ENCODE results near the gene FBXO30. TPM values are rescaled to one million over a fixed set of nuclear protein-coding genes. Genes with fewer than 3 reads are reported as not detected.
A peak's percentile ranks its signal among the peaks of the same experiment; 100 is the strongest.

FBXO30 gene
- total RNA-seq, 4 donors from 2014 or later: 8.6 to 38.3 (median 17.7) TPM

DNA sequence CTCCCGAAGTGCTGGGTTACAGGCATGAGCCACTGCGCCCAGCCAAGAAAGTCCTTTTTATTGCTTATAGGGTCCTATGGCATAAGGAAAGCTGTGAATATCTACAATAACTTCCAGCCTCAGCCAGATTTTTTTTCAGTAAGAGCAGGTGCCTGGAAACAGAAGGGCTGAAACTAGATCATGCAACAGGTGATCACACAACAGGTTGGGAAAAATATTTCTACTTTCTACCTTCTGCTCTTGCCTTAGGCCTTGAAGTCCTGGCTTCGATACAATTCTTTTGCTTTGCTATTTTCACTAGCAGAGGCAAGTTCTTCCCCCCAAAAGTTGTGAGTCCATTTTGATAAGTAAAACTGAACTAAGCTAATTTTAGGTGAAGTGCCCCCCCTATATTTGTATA is 9.7 kb upstream of the FBXO30 start:
- Histone ChIP-seq H3K4me3 (no peak overlapping the region), H3K9me3 (no peaks in the 10 kb centered on the region), H3K36me3 (no peaks in the 10 kb centered on the region), H3K4me1 (peaks cover 24 to 36% of the 10 kb centered on the region in 2 donors), H3K27ac (peak overlapping the region in 1 of 4 donors; percentile 63), H3K27me3 (no peaks in the 10 kb centered on the region)
- TF ChIP-seq, protein P1, sequence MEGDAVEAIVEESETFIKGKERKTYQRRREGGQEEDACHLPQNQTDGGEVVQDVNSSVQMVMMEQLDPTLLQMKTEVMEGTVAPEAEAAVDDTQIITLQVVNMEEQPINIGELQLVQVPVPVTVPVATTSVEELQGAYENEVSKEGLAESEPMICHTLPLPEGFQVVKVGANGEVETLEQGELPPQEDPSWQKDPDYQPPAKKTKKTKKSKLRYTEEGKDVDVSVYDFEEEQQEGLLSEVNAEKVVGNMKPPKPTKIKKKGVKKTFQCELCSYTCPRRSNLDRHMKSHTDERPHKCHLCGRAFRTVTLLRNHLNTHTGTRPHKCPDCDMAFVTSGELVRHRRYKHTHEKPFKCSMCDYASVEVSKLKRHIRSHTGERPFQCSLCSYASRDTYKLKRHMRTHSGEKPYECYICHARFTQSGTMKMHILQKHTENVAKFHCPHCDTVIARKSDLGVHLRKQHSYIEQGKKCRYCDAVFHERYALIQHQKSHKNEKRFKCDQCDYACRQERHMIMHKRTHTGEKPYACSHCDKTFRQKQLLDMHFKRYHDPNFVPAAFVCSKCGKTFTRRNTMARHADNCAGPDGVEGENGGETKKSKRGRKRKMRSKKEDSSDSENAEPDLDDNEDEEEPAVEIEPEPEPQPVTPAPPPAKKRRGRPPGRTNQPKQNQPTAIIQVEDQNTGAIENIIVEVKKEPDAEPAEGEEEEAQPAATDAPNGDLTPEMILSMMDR (IDR thresholded peaks at IDR 0.05 in 4 of 5, conservative IDR thresholded peaks at IDR 0.05 in 1 of 5): no peak
- no peak for TF ChIP-seq POLR2A (IDR thresholded peaks at IDR 0.05)
- DNase-seq (no peak), ATAC-seq (peak in 1 of 2 donors; percentile 67)
- intact Hi-C loops (cut with DNase I; ENCODE audit: low total_unique reads) (no loop called here), in situ Hi-C loops (cut with MboI; ENCODE audit: low sequenced_read_pairs in 4 of 4) (loop anchor here in 2 of 4 donors (5.0 to 25.0 kb wide), 2 partner anchors 87 to 1388 kb away; partner anchors contain the start of genes EPM2A (in 1 of the 2) and STXBP5 (in 1 of the 2))

DNA sequence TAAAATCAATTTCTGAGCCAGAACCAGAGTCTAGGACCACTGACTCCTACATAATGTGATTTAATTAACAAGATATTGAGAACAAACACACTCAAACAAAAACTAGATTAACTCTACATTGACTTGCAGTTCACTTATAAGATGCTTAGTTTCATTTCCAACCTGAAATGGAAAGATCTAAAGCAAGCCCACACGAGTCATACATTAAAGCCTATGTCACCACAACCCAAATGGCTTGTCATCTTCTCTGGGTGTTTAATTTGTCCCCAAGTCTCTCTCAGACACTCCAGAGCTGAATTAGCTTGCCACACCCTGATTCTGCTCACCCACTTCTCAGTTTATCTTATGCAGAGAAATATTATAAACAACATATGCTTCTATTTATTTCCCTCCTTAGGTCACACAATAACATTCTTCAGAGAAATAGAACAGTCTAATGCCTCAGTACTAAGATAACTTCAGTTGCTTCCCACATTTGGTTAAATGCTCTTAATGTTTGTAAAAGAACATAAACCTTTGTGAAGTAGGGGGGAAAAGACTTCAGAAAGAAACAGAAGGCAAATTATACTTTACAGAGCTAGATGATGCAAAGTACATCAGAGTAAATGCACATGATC is 8.8 kb upstream of the FBXO30 start:
- no peaks in the 10 kb centered on the region for H3K9me3 ChIP-seq
- H3K4me1 ChIP-seq: peaks cover 17 to 36% of the 10 kb centered on the region in 2 donors
- DNase-seq (no peak), ATAC-seq (no peak)
- no peaks in the 10 kb centered on the region for H3K27me3 ChIP-seq
- intact Hi-C loops (cut with DNase I; ENCODE audit: low total_unique reads): no loop called here
- no peak overlapping the region for H3K4me3 ChIP-seq
- H3K27ac ChIP-seq: peak overlapping the region in 1 of 4 donors; percentile 63
- in situ Hi-C loops (cut with MboI; ENCODE audit: low sequenced_read_pairs in 4 of 4): loop anchor here in 2 of 4 donors (5.0 to 25.0 kb wide), 2 partner anchors 86 to 1389 kb away; partner anchors contain the start of genes EPM2A (in 1 of the 2) and STXBP5 (in 1 of the 2)
- H3K36me3 ChIP-seq: no peaks in the 10 kb centered on the region
- TF ChIP-seq, protein P1 (IDR thresholded peaks at IDR 0.05 in 4 of 5, conservative IDR thresholded peaks at IDR 0.05 in 1 of 5): no peak
- TF ChIP-seq POLR2A (IDR thresholded peaks at IDR 0.05): no peak

DNA sequence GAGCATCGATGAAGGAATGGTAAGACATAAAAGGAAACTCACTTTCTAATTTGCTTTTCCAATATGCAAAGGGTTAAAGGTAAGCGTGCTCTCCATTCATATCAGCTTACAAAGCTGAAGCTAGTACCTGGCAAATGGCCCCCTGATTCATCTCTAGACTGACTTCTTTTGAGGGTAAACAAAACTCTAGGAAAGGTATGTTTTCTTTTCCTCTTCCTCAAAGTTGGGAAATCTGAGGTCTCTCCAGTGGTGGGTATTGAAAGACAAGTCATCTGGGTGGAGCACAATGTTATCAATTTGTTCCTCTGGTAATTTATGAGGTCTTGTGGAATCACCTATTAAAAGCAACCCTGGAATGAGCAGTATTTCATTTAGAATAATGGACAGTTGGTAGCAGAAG is 7.9 kb upstream of the FBXO30 start:
- Histone ChIP-seq H3K27ac (peak overlapping the region in 1 of 4 donors; percentile 35), H3K4me3 (no peak overlapping the region), H3K4me1 (peaks cover 23 to 39% of the 10 kb centered on the region in 2 donors), H3K27me3 (no peaks in the 10 kb centered on the region), H3K36me3 (no peaks in the 10 kb centered on the region), H3K9me3 (no peaks in the 10 kb centered on the region)
- ATAC-seq (no peak), DNase-seq (no peak)
- in situ Hi-C loops (cut with MboI; ENCODE audit: low sequenced_read_pairs in 4 of 4) (loop anchor here in 2 of 4 donors (5.0 to 25.0 kb wide), 2 partner anchors 85 to 1390 kb away; partner anchors contain the start of genes EPM2A (in 1 of the 2) and STXBP5 (in 1 of the 2)), intact Hi-C loops (cut with DNase I; ENCODE audit: low total_unique reads) (no loop called here)
- TF ChIP-seq POLR2A (IDR thresholded peaks at IDR 0.05): no peak
- TF ChIP-seq, protein P1 (IDR thresholded peaks at IDR 0.05 in 4 of 5, conservative IDR thresholded peaks at IDR 0.05 in 1 of 5): no peak

DNA sequence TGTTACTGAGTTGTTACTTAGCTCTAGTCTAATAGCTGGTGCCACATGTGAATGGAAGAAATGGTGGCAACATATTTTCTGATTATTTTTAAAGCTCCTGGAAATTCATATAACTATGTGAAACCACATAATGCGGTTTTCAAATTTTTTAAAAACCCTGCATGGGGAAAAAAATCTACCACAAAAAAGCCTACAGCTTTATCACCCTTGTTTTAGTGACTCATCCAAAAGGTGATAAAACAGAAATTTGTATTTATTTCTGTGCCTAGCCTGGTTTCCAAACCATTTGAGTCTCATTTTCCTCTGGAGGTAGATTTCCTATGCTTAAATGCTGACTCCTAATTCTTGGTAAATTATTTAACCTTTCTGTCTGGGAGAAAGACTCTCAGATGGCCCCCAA is 5.4 kb upstream of the FBXO30 start:
- Histone ChIP-seq H3K27ac (no peak overlapping the region), H3K36me3 (no peaks in the 10 kb centered on the region), H3K27me3 (no peaks in the 10 kb centered on the region), H3K4me1 (peaks cover 35 to 48% of the 10 kb centered on the region in 2 donors), H3K9me3 (no peaks in the 10 kb centered on the region), H3K4me3 (no peak overlapping the region)
- TF ChIP-seq, protein P1 (IDR thresholded peaks at IDR 0.05 in 4 of 5, conservative IDR thresholded peaks at IDR 0.05 in 1 of 5): no peak
- no peak for TF ChIP-seq POLR2A (IDR thresholded peaks at IDR 0.05)
- no peak for ATAC-seq
- no peak for DNase-seq
- intact Hi-C loops (cut with DNase I; ENCODE audit: low total_unique reads) (no loop called here), in situ Hi-C loops (cut with MboI; ENCODE audit: low sequenced_read_pairs in 4 of 4) (loop anchor here (5.0 to 25.0 kb wide), 5 partner anchors 83 to 1392 kb away; partner anchors contain the start of genes EPM2A (in 4 of the 4), SHPRH (in 1 of the 4) and STXBP5 (in 1 of the 4))
